Neural progenitor cell (in vitro differentiated cells): ENCODE data around the gene GPRC6A. TPM values are rescaled to one million over a fixed set of nuclear protein-coding genes. Genes with fewer than 3 reads are reported as not detected.

ENCODE experiments used
- DNase-seq: peaks from one replicate; pipeline ENCODE4 v3.0.0-alpha.2; 2016; ENCODE audit warnings: low spot score
- H2AFZ ChIP-seq: fragments of 200-600 bp; sonication (generic); replicated peaks from 2 replicates; pipeline ENCODE4 v1.6.1; 2016; ENCODE audit warnings: antibody characterized with exemption
- H3F3A ChIP-seq: fragments of 200-600 bp; sonication (generic); 2 replicates; pipeline ENCODE4 v1.6.1; 2016; ENCODE audit warnings: antibody characterized with exemption, low read depth
- H3K27ac ChIP-seq: fragments of 200-600 bp; sonication (generic); 2 replicates; pipeline ENCODE4 v1.5.1; 2016; ENCODE audit warnings: mild to moderate bottlenecking
- H3K27me3 ChIP-seq: fragments of 200-600 bp; sonication (generic); 2 replicates; pipeline ENCODE4 v1.6.1; 2016; ENCODE audit warnings: mild to moderate bottlenecking, moderate library complexity
- H3K36me3 ChIP-seq: fragments of 200-600 bp; sonication (generic); 2 replicates; pipeline ENCODE4 v1.5.1; 2016
- H3K4me1 ChIP-seq: fragments of 200-600 bp; sonication (generic); 2 replicates; pipeline ENCODE4 v1.6.1; 2016; ENCODE audit warnings: mixed run types
- H3K4me2 ChIP-seq: fragments of 200-600 bp; sonication (generic); 2 replicates; pipeline ENCODE4 v1.6.1; 2016
- H3K4me3 ChIP-seq: fragments of 200-600 bp; sonication (generic); 2 replicates; pipeline ENCODE4 v1.5.1; 2016
- H3K79me2 ChIP-seq: fragments of 200-600 bp; sonication (generic); 2 replicates; pipeline ENCODE4 v1.6.1; 2016; ENCODE audit warnings: low read depth
- H3K9ac ChIP-seq: fragments of 200-600 bp; sonication (generic); 2 replicates; pipeline ENCODE4 v1.6.1; 2016
- H3K9me3 ChIP-seq: fragments of 200-600 bp; sonication (generic); 2 replicates; pipeline ENCODE4 v1.5.1; 2016; ENCODE audit warnings: low read depth
- H4K20me1 ChIP-seq: fragments of 200-600 bp; sonication (generic); 2 replicates; pipeline ENCODE4 v1.6.1; 2016; ENCODE audit warnings: low read depth
- H3K27ac Mint-ChIP-seq: 3 replicates; pipeline ENCODE4 v1.8.0; 2021; ENCODE audit warnings: mixed read lengths
- H3K27me3 Mint-ChIP-seq: 2 replicates; pipeline ENCODE4 v1.8.0; 2022; ENCODE audit warnings: low read depth, mild to moderate bottlenecking, inconsistent platforms, moderate library complexity, mixed read lengths; ENCODE audit not compliant: insufficient read depth
- H3K36me3 Mint-ChIP-seq: 3 replicates; pipeline ENCODE4 v1.8.0; 2021; ENCODE audit warnings: mixed read lengths
- H3K4me1 Mint-ChIP-seq: 3 replicates; pipeline ENCODE4 v1.8.0; 2021; ENCODE audit warnings: mixed read lengths
- H3K4me3 Mint-ChIP-seq: 3 replicates; pipeline ENCODE4 v1.8.0; 2021; ENCODE audit warnings: mild to moderate bottlenecking, moderate library complexity, mixed read lengths
- H3K9me3 Mint-ChIP-seq: 3 replicates; pipeline ENCODE4 v1.8.0; 2020; ENCODE audit warnings: mixed read lengths
- CTCF ChIP-seq: fragments of 200-600 bp; sonication (generic); IDR thresholded peaks from 2 replicates; pipeline ENCODE4 v1.5.1; 2017; ENCODE audit warnings: antibody characterized with exemption, mild to moderate bottlenecking
- EZH2 ChIP-seq: fragments of 200-600 bp; sonication (generic); IDR thresholded peaks from 2 replicates; pipeline ENCODE4 v1.6.1; 2017; ENCODE audit warnings: antibody characterized with exemption, mild to moderate bottlenecking, moderate library complexity
- EZH2phosphoT487 ChIP-seq: fragments of 200-600 bp; sonication (generic); IDR thresholded peaks from 2 replicates; pipeline ENCODE4 v1.6.1; 2017; ENCODE audit warnings: antibody characterized with exemption
- total RNA-seq: library from RNA; depleted of rRNA; stranded (reverse); fragments of >200 nt; gene quantifications from 2 replicates; pipeline ENCODE4 v1.2.3, GENCODE V29; 2015; ENCODE audit warnings: low replicate concordance

The GPRC6A gene
- total RNA-seq, 1 donor from 2014 or later: not detected

- no peaks in the 10 kb centered on the region for H3K36me3 ChIP-seq
- H3K4me2 ChIP-seq: no peak overlapping the region
- Mint-ChIP-seq H3K9me3 (peaks cover 24% of the 10 kb centered on the region), H3K27me3 (peaks cover 3% of the 10 kb centered on the region), H3K27ac (no peak overlapping the region), H3K36me3 (no peaks in the 10 kb centered on the region), H3K4me1 (no peaks in the 10 kb centered on the region), H3K4me3 (no peak overlapping the region)
- no peaks in the 10 kb centered on the region for H3K27me3 ChIP-seq
- no peaks in the 10 kb centered on the region for H3K4me1 ChIP-seq
- H3K9ac ChIP-seq: no peak overlapping the region
- H3K4me3 ChIP-seq: no peak overlapping the region
- H2AFZ ChIP-seq: no peak overlapping the region
- no peak overlapping the region for H3K27ac ChIP-seq
- no peak for DNase-seq
- no peak for TF ChIP-seq EZH2phosphoT487
- no peaks in the 10 kb centered on the region for H3F3A ChIP-seq
- no peaks in the 10 kb centered on the region for H4K20me1 ChIP-seq
- H3K79me2 ChIP-seq: no peaks in the 10 kb centered on the region
- H3K9me3 ChIP-seq: peaks cover 6% of the 10 kb centered on the region
Measured at GRCh38 chr6:116812051-116812650, 16.7 kb downstream of the GPRC6A start.

- no peak overlapping the region for H3K27ac Mint-ChIP-seq
- Histone ChIP-seq H3K36me3 (no peaks in the 10 kb centered on the region), H3K27me3 (no peaks in the 10 kb centered on the region), H4K20me1 (no peaks in the 10 kb centered on the region), H3K27ac (no peak overlapping the region), H2AFZ (no peak overlapping the region), H3F3A (no peaks in the 10 kb centered on the region), H3K79me2 (no peaks in the 10 kb centered on the region), H3K4me1 (peaks cover 9% of the 10 kb centered on the region), H3K4me2 (no peak overlapping the region), H3K9ac (no peak overlapping the region), H3K9me3 (no peaks in the 10 kb centered on the region), H3K4me3 (no peak overlapping the region)
- TF ChIP-seq EZH2 (no peak), EZH2phosphoT487 (no peak), CTCF (no peak)
- H3K4me1 Mint-ChIP-seq: peaks cover 9% of the 10 kb centered on the region
- H3K4me3 Mint-ChIP-seq: no peak overlapping the region
- DNase-seq: no peak
- H3K9me3 Mint-ChIP-seq: no peaks in the 10 kb centered on the region
- no peaks in the 10 kb centered on the region for H3K27me3 Mint-ChIP-seq
- H3K36me3 Mint-ChIP-seq: no peaks in the 10 kb centered on the region
Measured at GRCh38 chr6:116801971-116802370, 26.9 kb downstream of the GPRC6A start.

GRCh38 chr6:116799945-116800344 lies 28.9 kb downstream of the GPRC6A start:
- Mint-ChIP-seq H3K4me3 (no peak overlapping the region), H3K36me3 (no peaks in the 10 kb centered on the region), H3K27ac (no peak overlapping the region), H3K4me1 (peaks cover 9% of the 10 kb centered on the region), H3K27me3 (no peaks in the 10 kb centered on the region), H3K9me3 (no peaks in the 10 kb centered on the region)
- H3K4me1 ChIP-seq: peaks cover 9% of the 10 kb centered on the region
- H3K27ac ChIP-seq: no peak overlapping the region
- H3K9me3 ChIP-seq: no peaks in the 10 kb centered on the region
- H3K4me2 ChIP-seq: no peak overlapping the region
- no peak overlapping the region for H3K9ac ChIP-seq
- H2AFZ ChIP-seq: no peak overlapping the region
- TF ChIP-seq CTCF: no peak
- no peak for TF ChIP-seq EZH2phosphoT487
- no peak for TF ChIP-seq EZH2
- no peaks in the 10 kb centered on the region for H4K20me1 ChIP-seq
- no peaks in the 10 kb centered on the region for H3K36me3 ChIP-seq
- no peak overlapping the region for H3K4me3 ChIP-seq
- no peaks in the 10 kb centered on the region for H3K27me3 ChIP-seq
- no peaks in the 10 kb centered on the region for H3F3A ChIP-seq
- DNase-seq: no peak
- H3K79me2 ChIP-seq: no peaks in the 10 kb centered on the region

GRCh38 chr6:116797585-116797984 lies 31.3 kb downstream of the GPRC6A start:
- H3K79me2 ChIP-seq: no peaks in the 10 kb centered on the region
- no peaks in the 10 kb centered on the region for H3K27me3 ChIP-seq
- H3K27ac Mint-ChIP-seq: no peak overlapping the region
- H3F3A ChIP-seq: no peaks in the 10 kb centered on the region
- H3K4me3 Mint-ChIP-seq: no peak overlapping the region
- no peak overlapping the region for H3K4me3 ChIP-seq
- no peaks in the 10 kb centered on the region for H3K36me3 Mint-ChIP-seq
- TF ChIP-seq EZH2: no peak
- H3K27me3 Mint-ChIP-seq: no peaks in the 10 kb centered on the region
- no peaks in the 10 kb centered on the region for H3K4me1 Mint-ChIP-seq
- no peak overlapping the region for H2AFZ ChIP-seq
- H3K4me2 ChIP-seq: no peak overlapping the region
- H3K27ac ChIP-seq: no peak overlapping the region
- no peaks in the 10 kb centered on the region for H3K4me1 ChIP-seq
- no peaks in the 10 kb centered on the region for H3K9me3 ChIP-seq
- no peaks in the 10 kb centered on the region for H3K36me3 ChIP-seq
- no peak overlapping the region for H3K9ac ChIP-seq
- DNase-seq: no peak
- H3K9me3 Mint-ChIP-seq: no peaks in the 10 kb centered on the region
- no peaks in the 10 kb centered on the region for H4K20me1 ChIP-seq
